HG02943 (cell line): ENCODE results near the gene NCL.
A peak's percentile ranks its signal among the peaks of the same experiment; 100 is the strongest.
"Not testable (repeated sequence)": the region's sequence is repeated elsewhere in the genome, so short reads cannot be mapped to it uniquely, and the experiment has no call there.

Experiments
- ATAC-seq: cut with Tn5 transposase; IDR thresholded peaks from one replicate; pipeline ENCODE4 v1.9.1; 2021; ENCODE audit warnings: mild to moderate bottlenecking, low read depth, moderate library complexity; ENCODE audit not compliant: unreplicated experiment

NCL gene

GRCh38 chr2:231436957-231437356 lies 27.3 kb downstream of the NCL start:
- ATAC-seq = no peak

- no peak for ATAC-seq
Observed at GRCh38 chr2:231433990-231434389, 30.3 kb downstream of the NCL start.

GRCh38 chr2:231431606-231432005 lies 32.7 kb downstream of the NCL start:
- no peak for ATAC-seq

GRCh38 chr2:231430437-231430836 lies 33.8 kb downstream of the NCL start:
- not testable (repeated sequence) for ATAC-seq

GRCh38 chr2:231429901-231430300 lies 34.4 kb downstream of the NCL start:
- no peak for ATAC-seq

- ATAC-seq = no peak
Observed at GRCh38 chr2:231429152-231429551, 35.1 kb downstream of the NCL start.

- ATAC-seq = no peak
Observed at GRCh38 chr2:231427116-231427515, 37.2 kb downstream of the NCL start.

GRCh38 chr2:231425811-231426703 lies 38.2 kb downstream of the NCL start:
- ATAC-seq = no peak

- no peak for ATAC-seq
Observed at GRCh38 chr2:231425291-231425810, 38.9 kb downstream of the NCL start.

GRCh38 chr2:231423176-231423575 lies 41.1 kb downstream of the NCL start:
- ATAC-seq = no peak

- ATAC-seq = no peak
Observed at GRCh38 chr2:231422056-231422455, 42.2 kb downstream of the NCL start.

GRCh38 chr2:231421051-231421580 lies 43.2 kb downstream of the NCL start:
- no peak for ATAC-seq

- ATAC-seq = no peak
Observed at GRCh38 chr2:231418820-231419640, 45.3 kb downstream of the NCL start.

GRCh38 chr2:231415029-231415428 lies 49.3 kb downstream of the NCL start:
- no peak for ATAC-seq

- no peak for ATAC-seq
Observed at GRCh38 chr2:231413921-231414476, 50.3 kb downstream of the NCL start.

GRCh38 chr2:231413456-231413855 lies 50.8 kb downstream of the NCL start:
- ATAC-seq = no peak

- ATAC-seq = no peak
Observed at GRCh38 chr2:231412618-231412963, 51.7 kb downstream of the NCL start.

GRCh38 chr2:231411831-231412617 lies 52.3 kb downstream of the NCL start:
- ATAC-seq = peak; percentile 92

GRCh38 chr2:231411237-231411636 lies 53.0 kb downstream of the NCL start:
- ATAC-seq = no peak
